ENCODE data around the gene VAC14.

Gene VAC14

DNA sequence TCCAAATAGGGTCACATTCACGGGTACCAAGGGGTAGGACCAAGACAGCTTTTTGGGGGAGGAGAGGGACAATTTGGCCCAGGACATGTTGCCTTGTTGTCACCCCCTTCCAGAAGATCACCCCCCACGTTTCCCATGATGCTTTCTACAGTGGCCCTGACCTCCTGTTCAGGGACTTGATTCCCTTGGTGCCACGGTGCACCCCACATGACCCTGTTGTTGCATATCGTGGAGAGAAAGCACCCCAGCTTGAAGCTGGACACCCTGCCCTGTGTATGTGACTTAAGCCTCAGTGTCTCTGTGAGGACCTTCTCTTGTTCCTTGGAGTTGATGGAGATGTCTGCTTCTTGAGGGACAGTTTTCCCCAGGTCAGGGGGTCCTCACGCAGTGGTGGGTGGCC, 142.0 kb downstream of the VAC14 start:
- DNase-seq, result no peak
- no peak overlapping the region for H3K4me3 ChIP-seq (ENCODE audit: low read depth, low read length)
- peaks cover 5% of the 10 kb centered on the region for H3K4me1 ChIP-seq
- no peaks in the 10 kb centered on the region for H3K9me3 ChIP-seq
- TF ChIP-seq CTCF (IDR thresholded peaks at IDR 0.05; ENCODE audit: low read depth, low read length), result no peak
- peaks cover 6% of the 10 kb centered on the region for H3K36me3 ChIP-seq
- no peaks in the 10 kb centered on the region for H3K27me3 ChIP-seq

GRCh38 chr16:70657956-70658355, 143.0 kb downstream of the VAC14 start:
- no peak for TF ChIP-seq CTCF (IDR thresholded peaks at IDR 0.05; ENCODE audit: low read depth, low read length)
- H3K4me3 ChIP-seq (ENCODE audit: low read depth, low read length), result no peak overlapping the region
- H3K36me3 ChIP-seq, result no peaks in the 10 kb centered on the region

GRCh38 chr16:70656712-70657263, 144.2 kb downstream of the VAC14 start:
- no peak for DNase-seq
- H3K9me3 ChIP-seq, result no peaks in the 10 kb centered on the region
- H3K27me3 ChIP-seq, result no peaks in the 10 kb centered on the region
- no peak for TF ChIP-seq CTCF (IDR thresholded peaks at IDR 0.05; ENCODE audit: low read depth, low read length)
- peaks cover 5% of the 10 kb centered on the region for H3K4me1 ChIP-seq
- no peak overlapping the region for H3K4me3 ChIP-seq (ENCODE audit: low read depth, low read length)
- no peaks in the 10 kb centered on the region for H3K36me3 ChIP-seq

More at GRCh38 chr16:70657956-70658355, 143.0 kb downstream of the VAC14 start:
- Histone ChIP-seq H3K4me1 (peaks cover 5% of the 10 kb centered on the region), H3K27me3 (no peaks in the 10 kb centered on the region), H3K9me3 (no peaks in the 10 kb centered on the region)
- no peak for DNase-seq

GRCh38 chr16:70656065-70656711, 144.8 kb downstream of the VAC14 start:
- TF ChIP-seq CTCF (IDR thresholded peaks at IDR 0.05; ENCODE audit: low read depth, low read length), result no peak
- peaks cover 5% of the 10 kb centered on the region for H3K4me1 ChIP-seq
- H3K27me3 ChIP-seq, result no peaks in the 10 kb centered on the region
- no peak overlapping the region for H3K4me3 ChIP-seq (ENCODE audit: low read depth, low read length)
- H3K9me3 ChIP-seq, result no peaks in the 10 kb centered on the region
- H3K36me3 ChIP-seq, result no peaks in the 10 kb centered on the region
- no peak for DNase-seq

DNA sequence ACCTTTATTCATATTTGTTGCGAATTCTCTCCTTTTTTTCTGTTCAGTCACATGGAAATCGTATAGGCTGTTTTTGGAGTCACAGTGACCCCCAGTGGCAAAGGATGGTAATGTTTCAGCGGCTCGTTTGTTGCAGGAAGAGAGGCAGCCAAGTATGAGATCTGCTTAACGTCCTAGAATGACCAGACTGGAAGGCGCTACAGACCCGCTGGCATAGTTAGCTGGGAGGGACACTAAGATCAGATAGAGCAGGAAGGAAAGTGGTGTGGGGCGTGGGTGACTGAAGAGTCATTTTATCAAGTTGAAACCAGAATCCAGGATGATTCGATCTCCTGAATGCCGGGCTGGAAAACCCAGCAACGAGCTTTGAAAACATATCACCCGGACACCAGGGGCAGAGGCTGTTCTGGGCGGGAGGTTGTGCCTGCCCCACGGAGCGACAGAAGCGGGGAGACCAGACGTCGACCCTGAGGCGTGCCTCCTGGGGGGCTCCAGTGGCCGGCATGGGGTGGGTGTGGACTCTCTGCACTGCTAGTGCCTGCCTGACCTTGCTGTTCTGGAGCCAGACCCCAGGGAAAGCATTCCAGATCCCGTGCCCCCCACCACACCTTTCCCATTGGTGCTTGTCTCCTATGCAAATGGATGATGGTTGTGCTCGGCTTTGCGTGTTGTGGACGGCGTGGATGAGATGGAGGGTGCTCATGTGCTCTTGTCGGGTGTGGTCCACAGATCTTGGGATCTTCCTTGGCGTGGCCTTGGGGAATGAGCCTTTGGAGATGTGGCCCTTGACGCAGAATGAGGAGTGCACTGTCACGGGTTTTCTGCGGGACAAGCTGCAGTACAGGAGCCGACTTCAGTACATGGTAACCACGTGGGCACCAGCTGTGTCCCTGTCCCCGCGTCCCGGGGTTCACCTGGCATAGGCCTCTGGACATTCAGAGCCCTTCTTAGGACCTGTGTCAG, 146.9 kb downstream of the VAC14 start:
- TF ChIP-seq CTCF (IDR thresholded peaks at IDR 0.05; ENCODE audit: low read depth, low read length), result peak; percentile 95
- H3K4me1 ChIP-seq, result peaks cover 5% of the 10 kb centered on the region
- peak overlapping the region; percentile 51 for H3K4me3 ChIP-seq (ENCODE audit: low read depth, low read length)
- no peaks in the 10 kb centered on the region for H3K9me3 ChIP-seq
- H3K27me3 ChIP-seq, result no peaks in the 10 kb centered on the region
- H3K36me3 ChIP-seq, result no peaks in the 10 kb centered on the region
- peak; percentile 81 for DNase-seq

Data from BE2C (cell line).